A549 (cell line): Measurements from ENCODE around the gene NRAP.

Source experiments
- CEBPB ChIP-seq, 2 experiments: fragments of >200 bp in 1 of 2; sonication (Bioruptor Twin) in 1 of 2; formaldehyde crosslinking in 1 of 2; IDR thresholded peaks; 2 replicates each; pipeline ENCODE4 v1.6.1; 2012 to 2016
- ESRRA ChIP-seq: fragments of 150-350 bp; IDR thresholded peaks from 2 replicates; pipeline ENCODE4 v1.6.1; 2014; ENCODE audit warnings: mild to moderate bottlenecking, low read length, borderline replicate concordance
- HDAC2 ChIP-seq: fragments of 200-600 bp; sonication (generic); IDR thresholded peaks from 2 replicates; pipeline ENCODE4 v1.6.1; 2016
- MYC ChIP-seq: IDR thresholded peaks from 2 replicates; pipeline ENCODE4 v1.6.1; 2012; ENCODE audit warnings: mild to moderate bottlenecking, inconsistent platforms, low read length, improper control_type of control experiment, borderline replicate concordance
- POLR2A ChIP-seq: IDR thresholded peaks from 2 replicates; pipeline ENCODE4 v1.6.1; 2012; ENCODE audit warnings: mild to moderate bottlenecking, low read length

DNA sequence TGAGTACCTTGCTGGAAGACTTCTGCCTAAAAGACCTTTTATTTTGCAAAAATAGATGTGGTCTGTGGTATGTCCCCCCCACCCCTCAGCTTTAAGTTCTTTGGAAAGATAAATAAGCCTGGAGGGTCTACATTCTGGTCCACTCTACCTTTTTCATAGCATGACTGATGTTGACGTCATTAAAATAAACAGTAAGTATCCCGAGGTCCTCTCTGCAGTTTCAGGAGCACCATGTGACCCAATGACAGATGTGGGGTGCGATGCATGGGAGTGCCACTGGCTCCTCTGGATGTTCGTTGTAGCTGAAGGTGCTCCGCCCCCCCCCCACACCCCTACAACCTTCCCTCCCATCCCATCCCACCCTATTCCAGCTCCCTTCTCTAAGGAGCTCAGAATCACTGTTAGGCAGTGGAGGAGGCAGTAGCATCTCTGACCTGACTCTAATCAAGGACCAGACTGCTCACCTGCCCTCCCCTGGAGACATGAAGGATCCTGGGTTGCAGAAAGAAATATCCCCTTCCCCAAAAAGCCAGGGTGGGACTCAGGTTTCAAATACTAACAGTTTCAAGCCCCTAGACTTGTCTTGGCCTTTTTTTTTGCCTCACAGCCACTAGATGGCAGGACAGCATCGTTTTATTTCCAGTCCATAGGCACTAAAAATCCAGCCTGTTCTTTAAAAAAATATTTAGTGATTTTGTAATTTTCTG is 40.9 kb upstream of the NRAP start:
- TF ChIP-seq HDAC2: no peak
- no peak for TF ChIP-seq POLR2A
- no peak for TF ChIP-seq CEBPB (IDR thresholded peaks at IDR 0.05)
- TF ChIP-seq MYC: no peak
- TF ChIP-seq ESRRA: no peak
